HEK293 (cell line): ENCODE measurements around the gene RNF44.

ENCODE experiments used
- CTCF ChIP-seq: fragments of 450-650 bp; formaldehyde crosslinking; IDR thresholded peaks from 2 replicates; pipeline ENCODE4 v1.5.1; 2016; ENCODE audit warnings: missing biosample characterization, missing genetic modification characterization
- SP2 ChIP-seq: fragments of 450-650 bp; formaldehyde crosslinking; IDR thresholded peaks from 2 replicates; pipeline ENCODE4 v1.5.1; 2016; ENCODE audit warnings: missing biosample characterization, missing genetic modification characterization
- ZBTB8A ChIP-seq: fragments of 450-650 bp; formaldehyde crosslinking; IDR thresholded peaks from 2 replicates; pipeline ENCODE4 v1.5.1; 2016; ENCODE audit warnings: missing biosample characterization, missing genetic modification characterization
- TF ChIP-seq, protein P1 (sequence below): fragments of 450-650 bp; formaldehyde crosslinking; IDR thresholded peaks from 2 replicates; pipeline ENCODE4 v1.5.1; 2016; ENCODE audit warnings: missing biosample characterization, missing genetic modification characterization
- TF ChIP-seq, protein P2 (sequence below): fragments of 450-650 bp; formaldehyde crosslinking; IDR thresholded peaks from 2 replicates; pipeline ENCODE4 v1.5.1; 2016; ENCODE audit warnings: missing biosample characterization, missing genetic modification characterization

GRCh38 chr5:176529116-176529740, 8.0 kb downstream of the RNF44 start:
- TF ChIP-seq CTCF (tag by site-specific recombination) (no peak), ZBTB8A (no peak), SP2 (tag by site-specific recombination) (no peak)
- TF ChIP-seq, protein P1, sequence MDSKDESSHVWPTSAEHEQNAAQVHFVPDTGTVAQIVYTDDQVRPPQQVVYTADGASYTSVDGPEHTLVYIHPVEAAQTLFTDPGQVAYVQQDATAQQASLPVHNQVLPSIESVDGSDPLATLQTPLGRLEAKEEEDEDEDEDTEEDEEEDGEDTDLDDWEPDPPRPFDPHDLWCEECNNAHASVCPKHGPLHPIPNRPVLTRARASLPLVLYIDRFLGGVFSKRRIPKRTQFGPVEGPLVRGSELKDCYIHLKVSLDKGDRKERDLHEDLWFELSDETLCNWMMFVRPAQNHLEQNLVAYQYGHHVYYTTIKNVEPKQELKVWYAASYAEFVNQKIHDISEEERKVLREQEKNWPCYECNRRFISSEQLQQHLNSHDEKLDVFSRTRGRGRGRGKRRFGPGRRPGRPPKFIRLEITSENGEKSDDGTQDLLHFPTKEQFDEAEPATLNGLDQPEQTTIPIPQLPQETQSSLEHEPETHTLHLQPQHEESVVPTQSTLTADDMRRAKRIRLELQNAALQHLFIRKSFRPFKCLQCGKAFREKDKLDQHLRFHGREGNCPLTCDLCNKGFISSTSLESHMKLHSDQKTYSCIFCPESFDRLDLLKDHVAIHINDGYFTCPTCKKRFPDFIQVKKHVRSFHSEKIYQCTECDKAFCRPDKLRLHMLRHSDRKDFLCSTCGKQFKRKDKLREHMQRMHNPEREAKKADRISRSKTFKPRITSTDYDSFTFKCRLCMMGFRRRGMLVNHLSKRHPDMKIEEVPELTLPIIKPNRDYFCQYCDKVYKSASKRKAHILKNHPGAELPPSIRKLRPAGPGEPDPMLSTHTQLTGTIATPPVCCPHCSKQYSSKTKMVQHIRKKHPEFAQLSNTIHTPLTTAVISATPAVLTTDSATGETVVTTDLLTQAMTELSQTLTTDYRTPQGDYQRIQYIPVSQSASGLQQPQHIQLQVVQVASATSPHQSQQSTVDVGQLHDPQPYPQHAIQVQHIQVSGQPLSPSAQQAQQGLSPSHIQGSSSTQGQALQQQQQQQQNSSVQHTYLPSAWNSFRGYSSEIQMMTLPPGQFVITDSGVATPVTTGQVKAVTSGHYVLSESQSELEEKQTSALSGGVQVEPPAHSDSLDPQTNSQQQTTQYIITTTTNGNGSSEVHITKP = no peak
- TF ChIP-seq, protein P2, sequence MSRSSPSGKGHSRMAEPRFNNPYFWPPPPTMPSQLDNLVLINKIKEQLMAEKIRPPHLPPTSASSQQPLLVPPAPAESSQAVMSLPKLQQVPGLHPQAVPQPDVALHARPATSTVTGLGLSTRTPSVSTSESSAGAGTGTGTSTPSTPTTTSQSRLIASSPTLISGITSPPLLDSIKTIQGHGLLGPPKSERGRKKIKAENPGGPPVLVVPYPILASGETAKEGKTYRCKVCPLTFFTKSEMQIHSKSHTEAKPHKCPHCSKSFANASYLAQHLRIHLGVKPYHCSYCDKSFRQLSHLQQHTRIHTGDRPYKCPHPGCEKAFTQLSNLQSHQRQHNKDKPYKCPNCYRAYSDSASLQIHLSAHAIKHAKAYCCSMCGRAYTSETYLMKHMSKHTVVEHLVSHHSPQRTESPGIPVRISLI (tag by site-specific recombination) = no peak
